H9 (cell line): Measurements from ENCODE around the gene NUP98. TPM values are rescaled to one million over a fixed set of nuclear protein-coding genes. Genes with fewer than 3 reads are reported as not detected.

Source experiments
- DNase-seq: peaks from one replicate; pipeline ENCODE4 v3.0.0-alpha.2; 2017
- H2AFZ ChIP-seq: one replicate; pipeline ENCODE4 v1.6.1; 2013; ENCODE audit warnings: mild to moderate bottlenecking, low read length, control low read depth, moderate library complexity
- H2AK5ac ChIP-seq: 2 replicates; pipeline ENCODE4 v1.6.1; 2013; ENCODE audit warnings: low read length, control low read depth, mixed read lengths; ENCODE audit not compliant: insufficient read length
- H2BK120ac ChIP-seq: one replicate; pipeline ENCODE4 v1.6.1; 2013; ENCODE audit warnings: low read depth, mild to moderate bottlenecking, low read length, control low read depth, inconsistent platforms; ENCODE audit not compliant: poor library complexity, severe bottlenecking
- H2BK12ac ChIP-seq: 2 replicates; pipeline ENCODE4 v1.6.1; 2013; ENCODE audit warnings: low read length, control low read depth, mixed read lengths, low read depth; ENCODE audit not compliant: insufficient read length
- H2BK15ac ChIP-seq: 2 replicates; pipeline ENCODE4 v1.6.1; 2013; ENCODE audit warnings: low read depth, low read length, control low read depth
- H2BK20ac ChIP-seq: one replicate; pipeline ENCODE4 v1.6.1; 2013; ENCODE audit warnings: low read depth, mild to moderate bottlenecking, low read length, control low read depth, inconsistent platforms; ENCODE audit not compliant: poor library complexity, severe bottlenecking
- H2BK5ac ChIP-seq: 2 replicates; pipeline ENCODE4 v1.6.1; 2013; ENCODE audit warnings: low read length, control low read depth, mixed read lengths; ENCODE audit not compliant: insufficient read length
- H3K14ac ChIP-seq: 2 replicates; pipeline ENCODE4 v1.6.1; 2013; ENCODE audit warnings: low read length, control low read depth; ENCODE audit not compliant: insufficient read depth
- H3K18ac ChIP-seq: 2 replicates; pipeline ENCODE4 v1.6.1; 2013; ENCODE audit warnings: low read depth, mild to moderate bottlenecking, mixed read lengths, low read length, control low read depth; ENCODE audit not compliant: insufficient read length
- H3K23ac ChIP-seq: 2 replicates; pipeline ENCODE4 v1.6.1; 2013; ENCODE audit warnings: low read length, control low read depth, mixed read lengths, low read depth; ENCODE audit not compliant: insufficient read length
- H3K23me2 ChIP-seq: 2 replicates; pipeline ENCODE4 v1.6.1; 2013; ENCODE audit warnings: low read depth, mild to moderate bottlenecking, mixed read lengths, low read length, control low read depth; ENCODE audit not compliant: insufficient read length, poor library complexity, severe bottlenecking
- H3K27ac ChIP-seq: 2 replicates; pipeline ENCODE4 v1.5.1; 2013; ENCODE audit warnings: low read length, control low read depth, mixed read lengths, low read depth; ENCODE audit not compliant: insufficient read length
- H3K27me3 ChIP-seq: 2 replicates; pipeline ENCODE4 v1.6.1; 2013; ENCODE audit warnings: low read length, control low read depth, inconsistent platforms; ENCODE audit not compliant: insufficient read depth
- H3K4ac ChIP-seq: 2 replicates; pipeline ENCODE4 v1.6.1; 2013; ENCODE audit warnings: low read depth, mild to moderate bottlenecking, control low read depth, inconsistent platforms, low read length, moderate library complexity
- H3K4me1 ChIP-seq: 2 replicates; pipeline ENCODE4 v1.6.1; 2013; ENCODE audit warnings: low read length, control low read depth, inconsistent platforms; ENCODE audit not compliant: insufficient read depth
- H3K4me2 ChIP-seq: 2 replicates; pipeline ENCODE4 v1.6.1; 2013; ENCODE audit warnings: low read length, control low read depth, mixed read lengths; ENCODE audit not compliant: insufficient read length, insufficient read depth
- H3K56ac ChIP-seq: 2 replicates; pipeline ENCODE4 v1.6.1; 2013; ENCODE audit warnings: low read depth, mild to moderate bottlenecking, mixed read lengths, low read length, control low read depth; ENCODE audit not compliant: insufficient read length
- H3K79me1 ChIP-seq: 2 replicates; pipeline ENCODE4 v1.6.1; 2013; ENCODE audit warnings: low read depth, mild to moderate bottlenecking, moderate library complexity, low read length, control low read depth, inconsistent platforms; ENCODE audit not compliant: insufficient read depth, poor library complexity, severe bottlenecking
- H3K79me2 ChIP-seq: 2 replicates; pipeline ENCODE4 v1.6.1; 2013; ENCODE audit warnings: low read length, control low read depth, inconsistent platforms; ENCODE audit not compliant: insufficient read depth
- H3K9ac ChIP-seq: 2 replicates; pipeline ENCODE4 v1.6.1; 2013; ENCODE audit warnings: low read length, control low read depth, mixed read lengths; ENCODE audit not compliant: insufficient read length; ENCODE audit errors: extremely low read depth
- H3K9me3 ChIP-seq: one replicate; pipeline ENCODE4 v1.6.1; 2013; ENCODE audit warnings: low read depth, low read length, inconsistent platforms; ENCODE audit not compliant: control insufficient read depth
- H3T11ph ChIP-seq: one replicate; pipeline ENCODE4 v1.6.1; 2013; ENCODE audit warnings: mild to moderate bottlenecking, low read length, control low read depth, inconsistent platforms
- H4K20me1 ChIP-seq: one replicate; pipeline ENCODE4 v1.6.1; 2013; ENCODE audit not compliant: control insufficient read depth, insufficient read length, insufficient read depth
- H4K5ac ChIP-seq: 2 replicates; pipeline ENCODE4 v1.6.1; 2013; ENCODE audit warnings: low read depth, mild to moderate bottlenecking, mixed read lengths, low read length, control low read depth; ENCODE audit not compliant: insufficient read length
- H4K8ac ChIP-seq: replicated peaks from 2 replicates; pipeline ENCODE4 v1.6.1; 2013; ENCODE audit warnings: low read length, control low read depth, mixed read lengths, low read depth; ENCODE audit not compliant: insufficient read length
- H4K91ac ChIP-seq: 2 replicates; pipeline ENCODE4 v1.6.1; 2013; ENCODE audit warnings: low read depth, mild to moderate bottlenecking, moderate library complexity, mixed read lengths, low read length, control low read depth; ENCODE audit not compliant: insufficient read length
- H3K27ac Mint-ChIP-seq, 3 experiments: 2 replicates in 2 of 3; 3 replicates in 1 of 3; pipeline ENCODE4 v1.8.0; 2020 to 2021; ENCODE audit warnings: mixed read lengths in 3 of 3, mild to moderate bottlenecking in 1 of 3, moderate library complexity in 1 of 3
- H3K27me3 Mint-ChIP-seq: 2 replicates; pipeline ENCODE4 v1.8.0; 2021; ENCODE audit warnings: low read depth, mild to moderate bottlenecking, moderate library complexity, mixed read lengths
- H3K36me3 Mint-ChIP-seq, 3 experiments: 2 replicates in 2 of 3; 3 replicates in 1 of 3; pipeline ENCODE4 v1.8.0; 2020 to 2021; ENCODE audit warnings: low read depth in 3 of 3, mixed read lengths in 3 of 3; ENCODE audit not compliant: insufficient read depth in 1 of 3
- H3K4me1 Mint-ChIP-seq, 2 experiments: 2 replicates each; pipeline ENCODE4 v1.8.0; 2020; ENCODE audit warnings: mixed read lengths in 2 of 2
- H3K4me3 Mint-ChIP-seq, 2 experiments: 2 replicates in 1 of 2; 3 replicates in 1 of 2; pipeline ENCODE4 v1.8.0; 2020 to 2021; ENCODE audit warnings: mild to moderate bottlenecking in 2 of 2, mixed read lengths in 2 of 2, moderate library complexity in 1 of 2
- H3K9me3 Mint-ChIP-seq, 2 experiments: 2 replicates in 1 of 2; 3 replicates in 1 of 2; pipeline ENCODE4 v1.8.0; 2020; ENCODE audit warnings: mild to moderate bottlenecking in 2 of 2, mixed read lengths in 2 of 2, moderate library complexity in 1 of 2
- WGBS: extraction: QIAGEN DNeasy Blood & Tissue Kit; methylation state at CpG from one replicate; pipeline ENCODE4 v1.1.7; 2013; ENCODE audit warnings: missing lambda C conversion rate, low lambda C conversion rate, mixed read lengths; ENCODE audit not compliant: insufficient read length; ENCODE audit errors: extremely low coverage; 5-methylcytosine and 5-hydroxymethylcytosine counted together
- total RNA-seq: library from RNA; stranded (reverse); gene quantifications from 2 replicates; pipeline ENCODE4 v1.2.1, GENCODE V29; 2021
- TF ChIP-seq, protein P1 (sequence below): fragments of 200-600 bp; sonication (generic); conservative IDR thresholded peaks from 3 replicates; pipeline ENCODE4 v1.8.0; 2021; ENCODE audit warnings: antibody characterized with exemption, mild to moderate bottlenecking

NUP98 gene
- total RNA-seq, 1 experiment from 2014 or later: 105 TPM

DNA sequence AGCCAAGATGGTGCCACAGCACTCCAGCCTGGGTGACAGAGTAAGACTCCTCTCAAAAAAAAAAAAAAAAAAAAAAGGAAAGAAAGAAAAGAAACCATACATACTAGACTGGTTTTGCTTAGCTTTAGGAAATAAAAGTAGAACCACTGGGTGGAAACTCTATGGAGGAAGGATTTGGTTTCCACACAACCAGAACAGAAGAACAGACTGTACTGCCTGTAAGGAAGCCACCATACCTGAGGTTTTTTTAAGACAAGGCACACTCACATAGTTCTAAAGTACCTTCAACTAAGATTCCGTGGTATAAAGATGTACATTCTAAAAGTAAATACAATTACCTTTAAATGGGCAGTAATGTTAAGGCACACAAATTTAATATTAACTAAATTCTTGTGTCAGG lies 58.6 kb downstream of the NUP98 start:
- Histone ChIP-seq H3K56ac (no peak overlapping the region), H3K4me2 (no peak overlapping the region), H2BK12ac (no peak overlapping the region), H3T11ph (no peak overlapping the region), H3K4ac (no peak overlapping the region), H2BK15ac (no peak overlapping the region), H2AK5ac (no peak overlapping the region), H3K79me1 (no peaks in the 10 kb centered on the region), H3K9ac (no peak overlapping the region), H3K18ac (no peak overlapping the region), H3K79me2 (no peaks in the 10 kb centered on the region), H3K9me3 (no peaks in the 10 kb centered on the region), H2BK20ac (no peak overlapping the region), H4K8ac (no peak overlapping the region), H3K4me1 (no peaks in the 10 kb centered on the region), H2BK120ac (no peak overlapping the region), H3K27me3 (no peaks in the 10 kb centered on the region), H4K5ac (no peak overlapping the region), H4K20me1 (no peaks in the 10 kb centered on the region), H3K23me2 (no peaks in the 10 kb centered on the region), H2AFZ (no peak overlapping the region), H4K91ac (no peak overlapping the region), H3K14ac (no peak overlapping the region), H2BK5ac (no peak overlapping the region), H3K27ac (no peak overlapping the region), H3K23ac (no peak overlapping the region)
- Mint-ChIP-seq H3K9me3 (no peaks in the 10 kb centered on the region), H3K27ac (peak overlapping the region in 1 of 3 experiments; percentile 36; a peak in 1 of 7 replicates), H3K4me1 (no peaks in the 10 kb centered on the region), H3K27me3 (no peaks in the 10 kb centered on the region), H3K4me3 (no peak overlapping the region), H3K36me3 (peaks cover 29 to 82% (median 73%) of the 10 kb centered on the region in 3 experiments)
- no peak for DNase-seq
- whole genome bisulfite sequencing: no CpG with 5 or more reads among the region's 1 CpG
- TF ChIP-seq, protein P1, sequence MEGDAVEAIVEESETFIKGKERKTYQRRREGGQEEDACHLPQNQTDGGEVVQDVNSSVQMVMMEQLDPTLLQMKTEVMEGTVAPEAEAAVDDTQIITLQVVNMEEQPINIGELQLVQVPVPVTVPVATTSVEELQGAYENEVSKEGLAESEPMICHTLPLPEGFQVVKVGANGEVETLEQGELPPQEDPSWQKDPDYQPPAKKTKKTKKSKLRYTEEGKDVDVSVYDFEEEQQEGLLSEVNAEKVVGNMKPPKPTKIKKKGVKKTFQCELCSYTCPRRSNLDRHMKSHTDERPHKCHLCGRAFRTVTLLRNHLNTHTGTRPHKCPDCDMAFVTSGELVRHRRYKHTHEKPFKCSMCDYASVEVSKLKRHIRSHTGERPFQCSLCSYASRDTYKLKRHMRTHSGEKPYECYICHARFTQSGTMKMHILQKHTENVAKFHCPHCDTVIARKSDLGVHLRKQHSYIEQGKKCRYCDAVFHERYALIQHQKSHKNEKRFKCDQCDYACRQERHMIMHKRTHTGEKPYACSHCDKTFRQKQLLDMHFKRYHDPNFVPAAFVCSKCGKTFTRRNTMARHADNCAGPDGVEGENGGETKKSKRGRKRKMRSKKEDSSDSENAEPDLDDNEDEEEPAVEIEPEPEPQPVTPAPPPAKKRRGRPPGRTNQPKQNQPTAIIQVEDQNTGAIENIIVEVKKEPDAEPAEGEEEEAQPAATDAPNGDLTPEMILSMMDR: no peak
